ENCODE results near the gene COL28A1.
"Not testable (repeated sequence)": the region's sequence is repeated elsewhere in the genome, so short reads cannot be mapped to it uniquely, and the experiment has no call there.

COL28A1 gene

GRCh38 chr7:7516156-7516555 is 19.5 kb downstream of the COL28A1 start:
- DNase-seq: no peak

GRCh38 chr7:7512861-7513597 is 22.6 kb downstream of the COL28A1 start:
- DNase-seq: no peak

- no peak for DNase-seq
Observed at GRCh38 chr7:7510794-7511193, 24.9 kb downstream of the COL28A1 start.

GRCh38 chr7:7505915-7506314 is 29.8 kb downstream of the COL28A1 start:
- no peak for DNase-seq

DNA sequence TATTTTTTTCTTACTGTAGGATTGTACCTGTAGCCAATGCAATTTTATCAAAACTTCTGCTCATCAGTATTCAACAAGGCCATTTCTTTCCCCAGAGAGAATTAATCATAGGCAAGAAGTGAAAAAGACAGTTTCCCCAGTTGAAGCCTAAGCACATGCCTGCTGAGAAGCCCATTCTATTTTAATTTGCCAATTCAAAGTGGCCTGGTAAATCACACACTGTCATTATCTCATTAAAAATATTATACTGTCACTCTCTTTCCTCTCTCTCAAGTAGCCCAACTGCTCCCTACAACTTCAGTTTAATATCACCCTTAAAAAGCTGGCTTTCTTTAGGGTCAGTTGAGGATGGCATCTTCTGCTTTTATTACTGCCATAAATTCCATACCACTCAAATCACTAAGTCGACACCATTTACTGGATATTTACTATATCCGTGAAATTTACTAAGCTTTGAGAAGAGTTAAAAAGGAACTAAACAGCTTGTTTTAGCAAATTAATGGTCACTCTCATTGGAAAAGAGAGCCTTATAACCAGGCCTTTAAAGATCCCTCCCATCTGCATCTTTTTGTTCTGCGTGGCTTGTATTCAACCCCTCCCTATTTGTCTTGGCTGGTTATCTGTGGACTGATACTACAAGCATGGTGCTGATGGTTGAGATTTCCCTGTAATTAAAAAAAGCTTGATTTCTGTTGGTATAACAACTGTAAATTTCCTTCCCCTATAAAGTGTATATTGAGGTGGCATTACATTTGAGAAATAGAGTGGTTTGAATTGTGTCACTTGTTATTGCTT is 30.6 kb downstream of the COL28A1 start:
- DNase-seq: no peak

DNA sequence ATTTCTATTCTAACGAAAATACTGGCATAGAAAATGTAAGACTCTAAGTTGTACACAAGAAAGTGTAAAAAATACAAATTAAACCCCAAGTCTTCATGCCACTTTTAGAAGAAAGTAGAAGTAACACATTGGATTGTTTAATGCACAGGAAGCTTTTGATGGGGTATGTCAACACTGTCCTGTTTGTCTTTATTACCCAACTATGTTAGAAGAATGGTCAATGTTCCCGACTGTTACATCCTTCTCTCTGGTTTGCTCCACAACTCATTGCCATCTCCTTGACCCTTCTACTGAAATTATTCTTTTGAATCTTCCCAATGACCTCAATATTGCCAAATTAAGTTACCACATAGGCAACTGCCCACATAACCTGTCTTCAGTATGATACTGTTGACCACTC is 35.8 kb downstream of the COL28A1 start:
- DNase-seq: no peak

DNA sequence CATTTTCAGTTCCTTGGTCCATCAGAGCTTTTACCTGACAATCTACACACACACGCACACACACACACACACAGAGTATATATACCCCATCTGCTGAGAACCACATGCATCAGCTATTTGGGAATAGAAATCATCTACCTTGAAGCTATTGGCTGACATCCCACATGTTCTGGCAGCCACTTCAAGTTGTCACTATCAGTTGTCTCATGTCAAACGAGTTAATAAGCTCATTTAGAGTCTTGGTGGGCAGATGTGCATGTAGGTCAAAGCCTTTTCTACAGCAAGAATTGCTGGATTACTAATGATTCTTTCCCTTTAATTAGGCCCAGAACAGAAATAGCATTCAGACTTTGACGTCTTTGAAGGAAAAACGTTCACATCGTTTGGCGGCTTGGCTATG is 36.8 kb downstream of the COL28A1 start:
- no peak for DNase-seq

- DNase-seq: no peak
Observed at GRCh38 chr7:7496311-7496710, 39.4 kb downstream of the COL28A1 start.

DNA sequence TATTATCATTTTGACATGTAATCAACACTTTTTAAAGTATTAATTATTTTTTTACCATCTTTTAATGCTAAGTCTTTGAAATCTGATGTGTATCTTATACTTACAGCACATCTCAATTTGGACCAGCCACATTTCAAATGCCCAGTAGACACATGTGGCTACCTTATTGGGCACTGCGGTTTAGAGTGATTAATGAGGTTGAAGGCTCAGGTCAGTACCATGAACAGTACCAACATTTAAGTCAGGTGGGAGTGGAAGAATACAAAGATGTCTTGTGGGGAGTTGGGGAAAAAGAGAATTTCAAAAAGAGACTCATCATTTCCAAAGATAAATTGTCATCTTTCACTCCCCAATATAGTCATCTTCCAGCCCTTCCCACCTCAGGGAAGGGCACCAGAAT is 40.5 kb downstream of the COL28A1 start:
- DNase-seq: no peak

DNA sequence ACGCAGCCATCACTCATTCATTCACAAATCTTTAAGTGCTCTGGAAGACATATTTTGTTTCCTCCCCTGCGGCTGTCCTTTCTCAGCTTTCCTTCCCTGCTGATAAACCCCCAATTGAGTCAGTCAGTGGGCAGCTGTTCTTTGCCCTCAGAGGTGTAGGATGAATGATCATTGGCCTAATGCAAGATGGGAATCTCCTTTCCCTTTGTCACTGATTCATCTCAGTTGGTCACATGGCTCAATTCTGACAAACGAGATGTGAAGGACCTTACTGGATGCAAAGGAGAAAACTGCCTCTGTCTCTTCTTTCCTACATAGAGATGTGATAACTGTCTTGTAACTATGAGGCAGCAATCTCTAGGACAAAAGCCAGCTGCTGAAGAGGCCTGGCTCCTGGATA is 44.6 kb downstream of the COL28A1 start:
- DNase-seq: no peak

DNA sequence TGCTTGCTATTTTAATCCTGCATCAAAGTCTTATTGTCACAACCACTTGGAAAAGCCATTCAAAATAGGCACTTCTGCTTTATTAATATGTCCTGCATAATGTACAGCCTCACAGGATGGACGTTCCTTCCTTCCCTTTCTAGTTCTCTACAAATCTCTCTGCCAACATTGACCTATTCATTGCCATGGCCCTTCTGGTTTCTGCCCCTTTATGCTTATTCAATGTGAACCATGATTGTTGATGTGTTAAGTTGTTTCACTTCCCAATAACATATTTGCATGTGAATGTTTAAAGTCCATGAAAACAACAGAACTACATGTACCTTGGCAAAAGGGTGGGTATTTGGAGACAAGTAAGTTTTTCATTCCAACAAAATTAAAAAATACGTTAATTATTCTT is 45.7 kb downstream of the COL28A1 start:
- no peak for DNase-seq

DNA sequence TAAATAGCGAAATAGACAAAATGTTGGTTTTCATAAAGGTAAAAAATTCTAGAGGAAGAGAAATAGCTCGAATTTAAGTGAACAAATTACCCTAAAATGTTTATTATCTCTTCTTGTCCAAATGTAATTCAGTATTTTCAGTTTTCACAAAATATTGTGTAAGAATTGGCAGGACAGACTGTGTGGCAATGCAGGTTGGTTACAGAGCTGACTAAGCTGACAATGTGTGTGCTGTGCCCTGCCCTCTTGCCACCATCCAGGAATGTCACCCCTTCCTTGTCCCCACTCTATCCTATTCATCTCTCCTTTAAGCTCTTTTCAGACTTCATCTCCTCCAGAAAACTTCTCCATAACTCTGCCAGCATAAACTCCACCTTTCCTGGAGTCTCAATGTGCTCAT is 46.1 kb downstream of the COL28A1 start:
- no peak for DNase-seq

- no peak for DNase-seq
Observed at GRCh38 chr7:7486362-7486761, 49.3 kb downstream of the COL28A1 start.

GRCh38 chr7:7484072-7484471 is 51.6 kb downstream of the COL28A1 start:
- DNase-seq: no peak

DNA sequence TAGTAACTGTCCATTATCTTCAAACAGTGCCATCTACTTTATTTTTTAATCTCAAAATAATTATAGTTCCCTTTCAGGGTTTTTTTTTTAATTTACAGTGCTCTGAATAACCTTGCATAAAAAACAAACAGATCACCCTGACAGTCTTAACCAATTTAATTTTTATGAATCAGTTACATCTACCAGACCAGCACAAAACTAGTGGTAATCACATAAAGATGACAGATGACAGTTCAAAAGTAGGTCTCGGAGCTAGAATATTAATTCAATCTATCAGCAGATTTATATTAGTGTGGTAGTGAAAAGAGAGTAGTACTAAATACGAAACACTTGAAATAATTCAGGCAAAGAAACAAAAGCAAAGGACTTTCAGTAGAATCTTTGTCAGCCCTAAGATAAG is 53.9 kb downstream of the COL28A1 start:
- DNase-seq: no peak

DNA sequence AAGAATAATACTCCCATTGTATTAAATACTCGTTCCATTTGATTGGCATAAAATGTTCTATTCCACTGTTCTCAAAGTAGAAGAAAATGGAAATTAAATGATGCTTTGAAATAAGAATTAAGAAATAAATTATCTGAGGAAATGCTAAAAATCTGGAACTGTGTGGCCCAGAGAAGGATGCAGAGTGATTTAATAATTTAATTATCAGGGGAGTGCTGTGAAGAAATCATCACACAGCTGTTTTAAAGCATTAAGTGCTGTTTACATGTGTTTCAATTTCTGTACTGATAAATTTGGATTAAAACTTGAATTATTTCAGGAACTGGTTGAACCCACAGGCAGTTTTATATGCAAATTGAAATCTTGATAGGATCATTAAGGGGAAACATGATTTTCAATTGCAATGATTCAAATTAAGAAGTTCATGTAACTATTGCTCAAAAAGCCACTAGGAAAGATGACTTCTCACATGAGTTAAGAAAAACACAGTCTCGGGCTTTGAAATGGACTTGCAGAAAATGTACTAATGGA is 56.3 kb downstream of the COL28A1 start:
- DNase-seq: no peak

DNA sequence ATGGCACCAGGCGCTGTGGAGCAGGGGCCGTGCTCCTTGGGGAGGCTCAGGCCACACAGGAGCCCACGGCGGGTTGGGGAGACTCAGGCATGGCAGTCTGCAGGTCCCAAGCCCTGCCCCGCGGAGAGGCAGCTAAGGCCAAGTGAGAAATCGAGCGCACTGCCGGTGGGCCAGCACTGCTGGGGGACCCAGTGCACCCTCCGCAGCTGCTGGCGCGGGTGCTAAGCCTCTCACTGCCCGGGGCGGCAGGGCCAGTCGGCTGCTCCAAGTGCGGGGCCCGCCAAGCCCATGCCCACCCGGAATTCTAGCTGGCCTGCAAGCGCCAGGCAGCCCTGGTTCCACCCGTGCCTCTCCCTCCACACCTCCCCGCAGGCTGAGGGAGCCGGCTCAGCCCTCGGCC is 57.1 kb downstream of the COL28A1 start:
- DNase-seq: no peak

DNA sequence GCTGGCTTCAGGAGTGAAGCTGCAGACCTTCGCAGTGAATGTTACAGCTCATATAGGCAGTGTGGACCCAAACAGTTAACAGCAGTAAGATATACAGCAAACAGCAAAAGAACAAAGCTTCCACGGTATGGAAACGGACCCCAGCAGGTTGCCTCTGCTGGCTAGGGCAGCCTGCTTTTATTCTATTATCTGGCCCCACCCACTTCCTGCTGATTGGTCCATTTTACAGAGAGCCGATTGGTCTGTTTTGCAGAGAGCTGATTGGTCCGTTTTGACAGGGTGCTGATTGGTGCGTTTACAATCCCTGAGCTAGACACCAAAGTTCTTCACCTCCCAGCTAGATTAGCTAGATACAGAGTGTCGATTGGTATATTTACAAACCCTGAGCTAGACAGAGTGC is 58.0 kb downstream of the COL28A1 start:
- DNase-seq: not testable (repeated sequence)

DNA sequence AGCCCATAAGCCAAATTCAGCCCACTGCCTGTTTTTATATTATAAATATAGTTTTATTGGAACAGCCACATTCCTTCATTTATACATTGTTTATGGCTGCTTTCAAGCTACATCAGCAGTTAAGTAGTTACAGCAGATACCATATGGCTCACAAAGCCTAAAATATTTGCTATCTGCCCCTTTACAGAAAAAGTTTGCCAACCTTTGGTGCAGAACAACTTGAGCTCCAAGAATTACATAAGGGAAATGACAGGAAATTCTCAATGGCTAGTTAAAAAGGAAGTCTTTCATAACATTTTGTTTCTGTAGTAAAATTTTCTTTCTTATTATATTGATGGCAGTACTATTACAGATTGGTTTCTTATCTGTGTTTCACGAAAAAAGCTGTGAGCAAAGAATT is 59.3 kb downstream of the COL28A1 start:
- no peak for DNase-seq

GRCh38 chr7:7475601-7476000 is 60.1 kb downstream of the COL28A1 start:
- no peak for DNase-seq

DNA sequence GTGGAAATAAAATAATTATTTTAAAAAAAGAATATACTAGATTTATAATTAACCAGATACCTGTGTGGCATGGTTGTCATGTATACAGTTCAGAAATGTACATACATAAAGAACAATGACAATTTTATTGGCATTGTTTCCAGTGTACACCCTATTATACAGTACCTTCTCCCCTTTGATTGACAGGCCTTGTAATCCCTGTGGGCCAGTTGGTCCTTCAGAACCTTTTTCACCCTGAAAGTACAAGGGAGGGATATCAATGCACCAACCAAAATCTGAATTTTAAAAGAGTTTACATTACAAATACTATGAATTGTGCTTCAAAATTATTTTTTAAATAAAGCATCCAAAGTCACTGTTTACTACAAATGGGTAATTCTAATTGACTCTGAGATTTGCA is 61.2 kb downstream of the COL28A1 start:
- DNase-seq: no peak

DNA sequence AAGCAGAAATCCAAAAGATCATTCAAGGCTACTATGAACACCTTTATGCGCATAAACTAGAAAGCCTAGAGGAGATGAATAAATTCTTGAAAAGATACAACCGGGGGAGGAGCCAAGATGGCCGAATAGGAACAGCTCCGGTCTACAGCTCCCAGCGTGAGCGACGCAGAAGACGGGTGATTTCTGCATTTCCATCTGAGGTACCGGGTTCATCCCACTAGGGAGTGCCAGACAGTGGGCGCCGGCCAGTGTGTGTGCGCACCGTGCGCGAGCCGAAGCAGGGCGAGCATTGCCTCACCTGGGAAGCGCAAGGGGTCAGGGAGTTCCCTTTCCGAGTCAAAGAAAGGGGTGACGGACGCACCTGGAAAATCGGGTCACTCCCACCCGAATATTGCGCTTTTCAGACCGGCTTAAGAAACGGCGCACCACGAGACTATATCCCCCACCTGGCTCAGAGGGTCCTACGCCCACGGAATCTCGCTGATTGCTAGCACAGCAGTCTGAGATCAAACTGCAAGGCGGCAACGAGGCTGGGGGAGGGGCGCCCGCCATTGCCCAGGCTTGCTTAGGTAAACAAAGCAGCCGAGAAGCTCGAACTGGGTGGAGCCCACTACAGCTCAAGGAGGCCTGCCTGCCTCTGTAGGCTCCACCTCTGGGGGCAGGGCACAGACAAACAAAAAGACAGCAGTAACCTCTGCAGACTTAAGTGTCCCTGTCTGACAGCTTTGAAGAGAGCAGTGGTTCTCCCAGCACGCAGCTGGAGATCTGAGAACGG is 70.5 kb downstream of the COL28A1 start:
- DNase-seq: not testable (repeated sequence)

GRCh38 chr7:7454000-7454399 is 81.7 kb downstream of the COL28A1 start:
- no peak for DNase-seq

DNA sequence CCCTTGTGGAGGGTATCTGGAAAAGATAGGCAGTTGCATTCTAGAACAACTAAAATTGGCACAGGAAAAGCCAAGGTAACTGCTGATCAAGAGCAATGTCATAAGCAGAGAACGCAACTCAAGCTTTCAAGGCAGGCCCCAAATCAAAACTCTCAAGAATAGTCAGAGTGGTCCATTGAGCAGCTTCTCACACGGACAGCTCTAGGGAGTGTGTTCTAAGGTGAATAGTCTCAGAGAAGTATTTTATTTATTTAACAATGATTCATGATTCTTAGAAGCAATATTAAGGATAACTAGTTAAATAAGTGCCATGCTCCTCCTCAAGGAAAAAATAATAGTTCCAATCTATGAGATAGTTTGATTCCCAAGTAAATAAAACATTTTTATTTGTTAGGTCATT is 83.0 kb downstream of the COL28A1 start:
- no peak for DNase-seq

Measured in Kasumi-1 (cell line).